HEK293 (cell line): Measurements from ENCODE around the gene NOS2.

Source experiments
- CTCF ChIA-PET: fragments of 350-600 bp; formaldehyde crosslinking; extraction: SDS; loops from one replicate; lab custom pipeline; 2021; ENCODE audit warnings: antibody characterized with exemption; lab: Yijun Ruan, JAX
- POLR2A ChIA-PET: fragments of 300-600 bp; formaldehyde crosslinking; extraction: SDS; loops from one replicate; lab custom pipeline; 2020; ENCODE audit warnings: antibody characterized with exemption, inconsistent platforms; lab: Yijun Ruan, JAX
- H3K27ac ChIP-seq: fragments of 200-500 bp; sonication (Bioruptor generic); 2 replicates; pipeline ENCODE4 v1.5.1; 2014; ENCODE audit warnings: low read depth, low read length, control low read depth, inconsistent platforms; ENCODE audit errors: extremely low read depth
- H3K36me3 ChIP-seq, 2 experiments: fragments of 200-500 bp in 1 of 2; sonication (Bioruptor generic) in 1 of 2; 1 replicate in 1 of 2; 2 replicates in 1 of 2; pipeline ENCODE4 v1.5.1; 2014 to 2017; ENCODE audit warnings: inconsistent platforms in 2 of 2, low read length in 2 of 2; ENCODE audit not compliant: control insufficient read depth in 2 of 2, insufficient read depth in 1 of 2
- H3K4me1 ChIP-seq: fragments of 200-500 bp; sonication (Bioruptor generic); 2 replicates; pipeline ENCODE4 v1.5.1; 2014; ENCODE audit warnings: mild to moderate bottlenecking, low read length, inconsistent platforms; ENCODE audit not compliant: control insufficient read depth, insufficient read depth
- H3K4me3 ChIP-seq: 2 replicates; pipeline ENCODE4 v1.5.1; 2011; ENCODE audit warnings: low read depth, mild to moderate bottlenecking, control low read depth, low read length, moderate library complexity
- H3K9me3 ChIP-seq: fragments of 200-500 bp; sonication (Bioruptor generic); 2 replicates; pipeline ENCODE4 v1.5.1; 2014; ENCODE audit warnings: low read depth, low read length, inconsistent platforms; ENCODE audit not compliant: control insufficient read depth, insufficient read depth
- HOXC10 ChIP-seq: sonication (generic); formaldehyde crosslinking; IDR thresholded peaks from 2 replicates; pipeline ENCODE4 v1.8.1; 2023; ENCODE audit warnings: mild to moderate bottlenecking, missing genetic modification reagents
- IKZF3 ChIP-seq: fragments of 450-650 bp; IDR thresholded peaks from 2 replicates; pipeline ENCODE4 v1.5.0; 2018; ENCODE audit warnings: missing biosample characterization, mild to moderate bottlenecking, missing genetic modification characterization, moderate library complexity
- ZBTB8A ChIP-seq: fragments of 450-650 bp; formaldehyde crosslinking; IDR thresholded peaks from 2 replicates; pipeline ENCODE4 v1.5.1; 2016; ENCODE audit warnings: missing biosample characterization, missing genetic modification characterization
- ZNF121 ChIP-seq: fragments of 450-650 bp; formaldehyde crosslinking; IDR thresholded peaks from 2 replicates; pipeline ENCODE4 v1.5.1; 2016; ENCODE audit warnings: missing biosample characterization, missing genetic modification characterization
- ZNF148 ChIP-seq: fragments of 450-650 bp; formaldehyde crosslinking; IDR thresholded peaks from 2 replicates; pipeline ENCODE4 v1.5.0; 2017; ENCODE audit warnings: missing biosample characterization, missing genetic modification characterization, borderline replicate concordance
- ZNF211 ChIP-seq: fragments of 450-650 bp; formaldehyde crosslinking; IDR thresholded peaks from 2 replicates; pipeline ENCODE4 v1.5.1; 2016; ENCODE audit warnings: low read depth, missing biosample characterization, missing genetic modification characterization
- ZNF280D ChIP-seq: fragments of 450-650 bp; formaldehyde crosslinking; IDR thresholded peaks from 2 replicates; pipeline ENCODE4 v1.5.1; 2016; ENCODE audit warnings: missing biosample characterization, missing genetic modification characterization
- ZNF354C ChIP-seq: fragments of 450-650 bp; formaldehyde crosslinking; IDR thresholded peaks from 2 replicates; pipeline ENCODE4 v1.5.1; 2016; ENCODE audit warnings: missing biosample characterization, missing genetic modification characterization, low read depth, borderline replicate concordance
- ZNF596 ChIP-seq: fragments of 450-650 bp; IDR thresholded peaks from 2 replicates; pipeline ENCODE4 v1.5.0; 2018; ENCODE audit warnings: missing biosample characterization, mild to moderate bottlenecking, missing genetic modification characterization, moderate library complexity
- ZNF629 ChIP-seq: fragments of 450-650 bp; formaldehyde crosslinking; IDR thresholded peaks from 2 replicates; pipeline ENCODE4 v1.5.1; 2017; ENCODE audit warnings: missing biosample characterization, missing genetic modification characterization
- ZNF692 ChIP-seq: fragments of 450-650 bp; formaldehyde crosslinking; IDR thresholded peaks from 2 replicates; pipeline ENCODE4 v1.5.1; 2016; ENCODE audit warnings: missing biosample characterization, missing genetic modification characterization
- ZNF785 ChIP-seq: fragments of 450-650 bp; formaldehyde crosslinking; IDR thresholded peaks from 2 replicates; pipeline ENCODE4 v1.5.1; 2016; ENCODE audit warnings: missing biosample characterization, missing genetic modification characterization
- TF ChIP-seq, protein P1 (sequence below): fragments of 450-650 bp; formaldehyde crosslinking; IDR thresholded peaks from 2 replicates; pipeline ENCODE4 v1.5.1; 2016; ENCODE audit warnings: missing biosample characterization, missing genetic modification characterization, low read depth
- TF ChIP-seq, protein P2 (sequence below): fragments of 450-650 bp; formaldehyde crosslinking; IDR thresholded peaks from 2 replicates; pipeline ENCODE4 v1.5.1; 2016; ENCODE audit warnings: missing biosample characterization, missing genetic modification characterization

The NOS2 gene

GRCh38 chr17:27810211-27810901, 10.0 kb upstream of the NOS2 start:
- POLR2A ChIA-PET, result no interaction called here
- H3K27ac ChIP-seq, result no peak overlapping the region
- CTCF ChIA-PET, result interaction anchor here (1.9 to 15.4 kb wide), 2 partner anchors 70 to 84 kb away, joined by 5 to 327 read pairs; no protein-coding TSS in a partner anchor

More at GRCh38 chr17:27810211-27810901, 10.0 kb upstream of the NOS2 start:
- Histone ChIP-seq H3K9me3 (no peaks in the 10 kb centered on the region), H3K36me3 (no peaks in the 10 kb centered on the region), H3K4me1 (no peaks in the 10 kb centered on the region), H3K4me3 (no peak overlapping the region)
- TF ChIP-seq ZNF629 (tag by site-specific recombination) (no peak), IKZF3 (tag by site-specific recombination) (no peak), ZNF148 (tag by site-specific recombination) (no peak), ZNF596 (no peak), HOXC10 (CRISPR knock-in tag) (no peak), ZBTB8A (tag by site-specific recombination) (no peak), ZNF121 (tag by site-specific recombination) (no peak), ZNF692 (tag by site-specific recombination) (no peak), ZNF354C (tag by site-specific recombination) (no peak), ZNF785 (no peak), ZNF280D (tag by site-specific recombination) (no peak), ZNF211 (no peak)
- TF ChIP-seq, protein P1, sequence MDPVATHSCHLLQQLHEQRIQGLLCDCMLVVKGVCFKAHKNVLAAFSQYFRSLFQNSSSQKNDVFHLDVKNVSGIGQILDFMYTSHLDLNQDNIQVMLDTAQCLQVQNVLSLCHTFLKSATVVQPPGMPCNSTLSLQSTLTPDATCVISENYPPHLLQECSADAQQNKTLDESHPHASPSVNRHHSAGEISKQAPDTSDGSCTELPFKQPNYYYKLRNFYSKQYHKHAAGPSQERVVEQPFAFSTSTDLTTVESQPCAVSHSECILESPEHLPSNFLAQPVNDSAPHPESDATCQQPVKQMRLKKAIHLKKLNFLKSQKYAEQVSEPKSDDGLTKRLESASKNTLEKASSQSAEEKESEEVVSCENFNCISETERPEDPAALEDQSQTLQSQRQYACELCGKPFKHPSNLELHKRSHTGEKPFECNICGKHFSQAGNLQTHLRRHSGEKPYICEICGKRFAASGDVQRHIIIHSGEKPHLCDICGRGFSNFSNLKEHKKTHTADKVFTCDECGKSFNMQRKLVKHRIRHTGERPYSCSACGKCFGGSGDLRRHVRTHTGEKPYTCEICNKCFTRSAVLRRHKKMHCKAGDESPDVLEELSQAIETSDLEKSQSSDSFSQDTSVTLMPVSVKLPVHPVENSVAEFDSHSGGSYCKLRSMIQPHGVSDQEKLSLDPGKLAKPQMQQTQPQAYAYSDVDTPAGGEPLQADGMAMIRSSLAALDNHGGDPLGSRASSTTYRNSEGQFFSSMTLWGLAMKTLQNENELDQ (tag by site-specific recombination), result no peak
- TF ChIP-seq, protein P2, sequence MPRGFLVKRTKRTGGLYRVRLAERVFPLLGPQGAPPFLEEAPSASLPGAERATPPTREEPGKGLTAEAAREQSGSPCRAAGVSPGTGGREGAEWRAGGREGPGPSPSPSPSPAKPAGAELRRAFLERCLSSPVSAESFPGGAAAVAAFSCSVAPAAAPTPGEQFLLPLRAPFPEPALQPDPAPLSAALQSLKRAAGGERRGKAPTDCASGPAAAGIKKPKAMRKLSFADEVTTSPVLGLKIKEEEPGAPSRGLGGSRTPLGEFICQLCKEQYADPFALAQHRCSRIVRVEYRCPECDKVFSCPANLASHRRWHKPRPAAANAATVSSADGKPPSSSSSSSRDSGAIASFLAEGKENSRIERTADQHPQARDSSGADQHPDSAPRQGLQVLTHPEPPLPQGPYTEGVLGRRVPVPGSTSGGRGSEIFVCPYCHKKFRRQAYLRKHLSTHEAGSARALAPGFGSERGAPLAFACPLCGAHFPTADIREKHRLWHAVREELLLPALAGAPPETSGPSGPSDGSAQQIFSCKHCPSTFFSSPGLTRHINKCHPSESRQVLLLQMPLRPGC (tag by site-specific recombination), result no peak
